Measurements from ENCODE around the gene DEUP1. TPM values are rescaled to one million over a fixed set of nuclear protein-coding genes. Genes with fewer than 3 reads are reported as not detected.

Gene DEUP1
- total and polyA plus RNA-seq, 9 of the 15 experiments (the other 6 are each of a cell fraction or from before 2014, with no cell fraction given) = 1.4 to 10.9 (median 9.3) TPM

DNA sequence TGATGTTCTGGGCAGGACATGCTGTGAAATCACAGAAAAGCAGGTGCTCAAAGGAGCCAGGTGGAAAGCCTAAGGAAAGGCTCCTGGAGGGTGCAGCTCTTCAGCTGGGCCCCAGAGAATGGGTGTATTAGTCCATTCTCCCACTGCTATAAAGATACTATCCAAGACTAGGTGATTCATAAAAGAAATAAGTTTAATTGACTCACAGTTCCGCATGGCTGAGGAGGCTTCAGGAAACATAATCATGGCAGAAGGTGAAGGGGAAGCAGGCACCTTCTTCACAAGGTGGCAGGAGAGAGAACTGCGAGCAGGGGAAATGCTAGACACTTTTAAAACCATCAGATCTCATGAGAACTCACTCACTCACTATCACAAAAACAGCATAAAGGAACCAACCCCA lies 43.1 kb upstream of the DEUP1 start (continued):
- TF ChIP-seq ZBTB26 (CRISPR knock-in tag; IDR thresholded peaks at IDR 0.05) (no peak), ZFPM2 (CRISPR knock-in tag; IDR thresholded peaks at IDR 0.05) (no peak), TCF3 (CRISPR knock-in tag; IDR thresholded peaks at IDR 0.05) (no peak), ZNF740 (CRISPR knock-in tag; IDR thresholded peaks at IDR 0.05) (no peak), ZNF740 (tag; IDR thresholded peaks at IDR 0.05) (no peak), ZNF282 (CRISPR knock-in tag; IDR thresholded peaks at IDR 0.05) (no peak), KLF10 (CRISPR knock-in tag; IDR thresholded peaks at IDR 0.05) (no peak), ZNF644 (tag; IDR thresholded peaks at IDR 0.05; ENCODE audit: low read depth) (no peak), MEF2D (tag; conservative IDR thresholded peaks at IDR 0.05; ENCODE audit: low read depth) (no peak), UBTF (IDR thresholded peaks at IDR 0.05; ENCODE audit: borderline replicate concordance in 1 of 2, low read depth in 2 of 2, low read length in 2 of 2) (no peak)
